NCI-H2171 (cell line): Measurements from ENCODE around the gene PTGER3.
"Not testable (repeated sequence)": the region's sequence is repeated elsewhere in the genome, so short reads cannot be mapped to it uniquely, and the experiment has no call there.

Experiments used
- DNase-seq: peaks from one replicate; lab custom pipeline; 2025; lab: John Stamatoyannopoulos, UW

Gene PTGER3

DNA sequence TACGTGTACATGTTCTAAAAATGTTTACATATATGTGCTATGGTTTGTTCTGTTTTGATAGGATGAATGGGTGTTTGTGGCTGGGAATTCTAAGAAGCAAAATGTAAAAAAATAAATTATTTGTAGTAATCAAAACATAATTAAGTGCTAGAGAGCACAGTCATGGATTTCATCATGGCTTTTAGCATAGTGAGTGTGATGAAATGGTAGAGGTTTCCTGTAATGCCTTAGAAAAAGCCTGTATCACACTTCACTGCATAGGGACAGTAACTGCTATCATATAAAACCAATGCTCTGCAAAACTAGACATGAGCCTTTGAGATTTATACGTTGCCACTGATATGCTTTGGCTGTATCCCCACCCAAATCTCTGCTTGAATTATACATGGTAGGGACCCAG is 99.8 kb downstream of the PTGER3 start:
- no peak for DNase-seq

DNA sequence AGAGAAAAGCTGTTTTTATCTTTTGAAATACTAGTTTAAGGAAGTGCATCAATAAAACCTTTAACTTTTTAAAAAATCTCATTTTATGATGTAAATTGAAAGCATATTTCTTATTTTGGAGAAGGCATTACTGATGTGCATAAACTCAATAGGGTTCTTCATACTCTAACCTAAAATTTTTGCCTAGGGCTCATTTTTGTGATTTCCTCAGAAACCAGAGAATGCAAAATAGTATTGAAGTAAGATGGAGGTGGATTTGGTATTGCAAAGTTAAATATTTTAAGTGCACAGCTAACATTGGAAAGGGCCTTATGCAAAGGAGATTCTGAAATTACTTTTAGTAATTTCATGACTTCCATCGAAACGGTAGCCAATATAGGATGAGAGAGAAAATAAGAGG is 101.9 kb downstream of the PTGER3 start:
- DNase-seq, result no peak

DNA sequence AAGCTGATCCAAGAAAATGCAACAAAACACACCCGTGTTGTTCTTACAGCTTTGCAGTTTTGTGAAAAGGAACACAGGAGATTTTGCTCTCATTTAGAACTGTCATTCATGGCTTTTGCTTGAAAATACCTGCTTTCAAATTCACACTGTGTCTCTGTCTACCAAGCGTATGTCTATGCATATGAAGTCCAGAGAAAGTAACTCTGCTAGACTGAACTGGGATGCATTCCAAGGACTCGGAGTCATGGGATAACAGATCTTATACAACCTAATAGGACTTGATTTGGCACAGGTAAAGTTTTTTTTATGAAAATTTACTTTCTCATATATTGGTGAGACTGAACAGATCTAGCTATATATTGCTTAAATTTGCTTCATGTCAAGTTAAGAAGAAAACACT is 102.4 kb downstream of the PTGER3 start:
- DNase-seq, result no peak

DNA sequence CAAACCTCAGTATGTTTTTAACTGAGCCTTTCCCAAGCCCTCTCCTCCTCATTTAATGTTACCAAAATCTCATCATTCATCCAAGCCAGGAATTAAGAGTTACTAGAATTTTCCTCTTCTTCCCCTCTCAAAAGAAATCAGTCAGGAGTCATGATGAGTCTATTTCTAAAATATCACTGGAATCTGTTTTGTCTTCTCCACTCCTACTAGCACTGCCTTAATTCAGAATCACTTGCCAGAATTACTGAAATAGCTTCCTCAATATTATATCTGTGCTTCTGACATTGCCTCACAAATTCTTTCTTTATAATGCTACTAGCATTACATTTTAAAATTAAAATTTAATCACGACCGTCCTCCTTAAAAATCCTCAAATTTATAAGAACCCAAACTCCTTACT is 106.1 kb downstream of the PTGER3 start:
- DNase-seq, result no peak

- DNase-seq, result not testable (repeated sequence)
These were observed 107.2 kb downstream of the PTGER3 start for GRCh38 chr1:70940398-70940797.

- no peak for DNase-seq
These were observed 113.2 kb downstream of the PTGER3 start for GRCh38 chr1:70934194-70934961.

DNA sequence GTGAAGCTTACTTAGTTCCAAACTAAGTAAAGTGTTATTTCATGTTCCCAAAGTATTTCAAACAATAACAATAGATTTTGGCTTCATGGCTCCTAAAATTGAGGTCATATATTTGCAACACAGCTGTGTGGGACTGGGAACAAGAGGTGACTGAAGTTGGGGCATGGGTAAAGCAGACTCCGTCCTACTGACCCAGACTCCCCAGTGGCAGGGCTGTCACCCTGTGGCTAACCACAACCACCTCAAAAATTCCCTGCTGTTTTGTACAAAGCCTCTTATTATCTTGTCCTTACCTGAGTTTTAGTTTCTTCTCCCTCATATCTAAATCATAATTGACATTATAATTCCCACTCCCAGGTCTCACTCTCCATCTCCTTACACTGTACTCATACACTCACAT is 117.6 kb downstream of the PTGER3 start:
- DNase-seq, result no peak

DNA sequence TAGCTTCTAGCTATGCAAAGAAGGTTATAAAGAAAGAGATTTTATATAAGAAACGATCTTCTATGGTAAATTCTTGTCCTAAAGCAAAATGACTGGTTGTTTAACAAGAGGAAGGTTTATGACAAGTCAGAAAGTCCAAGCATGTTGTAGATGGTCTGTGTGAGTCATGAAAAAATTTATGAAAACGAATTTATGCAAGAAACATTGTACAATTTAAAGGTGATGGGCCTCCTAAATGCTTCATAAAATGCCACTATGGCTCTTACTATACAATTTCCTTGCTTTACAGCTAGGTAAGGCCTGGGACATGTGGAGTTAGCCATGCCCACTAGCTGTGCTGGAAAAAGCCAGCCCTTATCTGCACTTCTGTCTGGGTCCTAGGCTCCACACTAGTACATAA is 125.4 kb downstream of the PTGER3 start:
- DNase-seq, result no peak
